Fibroblast of lung (primary cell): ENCODE results near the gene TBRG4.
"Not testable (repeated sequence)": the region's sequence is repeated elsewhere in the genome, so short reads cannot be mapped to it uniquely, and the experiment has no call there.

Experiments
- EZH2 ChIP-seq: IDR thresholded peaks from 2 replicates; pipeline ENCODE4 v1.5.1; 2012; ENCODE audit warnings: low read length, control low read depth, mild to moderate bottlenecking; ENCODE audit errors: missing control alignments
- TF ChIP-seq, protein P1 (sequence below), 2 donors: IDR thresholded peaks in 1 of 2; conservative IDR thresholded peaks in 1 of 2; 1 replicate in 1 of 2; 2 replicates in 1 of 2; pipeline ENCODE4 v1.5.1; 2011 to 2012; ENCODE audit warnings: low read length in 2 of 2, control low read depth in 1 of 2, inconsistent platforms in 1 of 2, low read depth in 1 of 2, mild to moderate bottlenecking in 1 of 2

GRCh38 chr7:45114257-45114656 is 2.8 kb upstream of the TBRG4 start:
- TF ChIP-seq EZH2: not testable (repeated sequence)
- TF ChIP-seq, protein P1, sequence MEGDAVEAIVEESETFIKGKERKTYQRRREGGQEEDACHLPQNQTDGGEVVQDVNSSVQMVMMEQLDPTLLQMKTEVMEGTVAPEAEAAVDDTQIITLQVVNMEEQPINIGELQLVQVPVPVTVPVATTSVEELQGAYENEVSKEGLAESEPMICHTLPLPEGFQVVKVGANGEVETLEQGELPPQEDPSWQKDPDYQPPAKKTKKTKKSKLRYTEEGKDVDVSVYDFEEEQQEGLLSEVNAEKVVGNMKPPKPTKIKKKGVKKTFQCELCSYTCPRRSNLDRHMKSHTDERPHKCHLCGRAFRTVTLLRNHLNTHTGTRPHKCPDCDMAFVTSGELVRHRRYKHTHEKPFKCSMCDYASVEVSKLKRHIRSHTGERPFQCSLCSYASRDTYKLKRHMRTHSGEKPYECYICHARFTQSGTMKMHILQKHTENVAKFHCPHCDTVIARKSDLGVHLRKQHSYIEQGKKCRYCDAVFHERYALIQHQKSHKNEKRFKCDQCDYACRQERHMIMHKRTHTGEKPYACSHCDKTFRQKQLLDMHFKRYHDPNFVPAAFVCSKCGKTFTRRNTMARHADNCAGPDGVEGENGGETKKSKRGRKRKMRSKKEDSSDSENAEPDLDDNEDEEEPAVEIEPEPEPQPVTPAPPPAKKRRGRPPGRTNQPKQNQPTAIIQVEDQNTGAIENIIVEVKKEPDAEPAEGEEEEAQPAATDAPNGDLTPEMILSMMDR (conservative IDR thresholded peaks at IDR 0.05 in 1 of 2, IDR thresholded peaks at IDR 0.05 in 1 of 2; ENCODE audit: low read depth in 1 of 2, low read length in 2 of 2): not testable (repeated sequence)
